ENCODE results near the gene TRAK2. TPM values are rescaled to one million over a fixed set of nuclear protein-coding genes. Genes with fewer than 3 reads are reported as not detected.

TRAK2 gene
- total and polyA plus RNA-seq, 8 donors = 8.9 to 33.6 (median 18.4) TPM

DNA sequence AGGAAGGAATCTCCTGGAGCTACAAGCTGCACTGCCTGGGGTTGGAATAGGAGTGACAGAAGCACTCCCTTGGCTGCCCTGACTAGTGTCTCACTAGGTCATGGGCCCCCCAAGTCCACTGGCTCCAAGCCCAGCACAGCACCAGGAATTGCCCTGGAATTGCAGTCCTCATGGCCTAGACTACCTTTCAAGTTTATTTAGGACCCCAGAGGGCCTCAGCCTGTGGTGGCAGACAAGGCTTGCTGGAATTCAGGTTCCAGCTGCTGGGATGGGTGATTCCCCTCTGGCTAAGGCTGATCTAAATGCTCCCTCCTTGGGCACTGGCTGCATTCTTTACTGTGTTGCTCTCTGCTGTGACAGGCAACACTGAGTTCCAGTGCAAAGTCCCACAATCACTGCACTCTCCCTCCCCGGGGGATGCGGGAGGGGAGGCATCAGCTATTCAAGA is 14.3 kb upstream of the TRAK2 start:
- TF ChIP-seq CTCF (IDR thresholded peaks at IDR 0.05) = no peak
- Histone ChIP-seq H3K4me1 (peaks cover 0 to 16% (median 0%) of the 10 kb centered on the region in 3 donors), H3K9me3 (no peaks in the 10 kb centered on the region), H3K27ac (peak overlapping the region in 2 of 4 donors; percentile 47 to 50), H3K4me3 (no peak overlapping the region), H3K27me3 (no peaks in the 10 kb centered on the region), H3K36me3 (peaks cover 0 to 21% (median 3%) of the 10 kb centered on the region in 3 donors)
- ATAC-seq = peak; percentile 21 to 56 (median 40)
- FAIRE-seq = no peak
- intact Hi-C loops (cut with DNase I) = no loop called here
- 96 to 98% methylated on average over 2 of the region's 2 CpGs for WGBS, 2 donors
- no peak for DNase-seq

DNA sequence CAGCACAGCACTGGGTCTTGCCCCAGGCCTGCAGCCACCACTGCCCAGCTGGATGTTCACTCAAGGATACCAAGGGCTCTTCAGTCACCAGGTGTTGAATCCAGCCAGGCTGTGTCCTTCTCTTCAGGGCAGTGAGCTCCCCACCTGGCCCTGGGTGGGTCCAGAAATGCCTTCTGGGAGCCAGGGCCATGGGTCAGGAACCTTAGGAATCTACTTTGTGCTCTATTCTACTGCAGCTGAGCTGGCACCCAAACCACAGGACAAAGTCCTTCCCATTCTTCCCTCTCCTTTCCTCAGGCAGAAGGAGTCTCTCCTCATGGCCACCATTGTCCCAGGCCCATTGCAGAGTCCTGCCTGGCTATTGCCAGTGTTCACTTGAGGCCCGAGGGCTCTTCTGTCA is 13.3 kb upstream of the TRAK2 start:
- DNase-seq = no peak

GRCh38 chr2:201460532-201460931 is 9.3 kb upstream of the TRAK2 start:
- no peaks in the 10 kb centered on the region for H3K4me1 ChIP-seq
- FAIRE-seq (no peak), ATAC-seq (no peak), DNase-seq (no peak)
- H3K27ac ChIP-seq = no peak overlapping the region
- TF ChIP-seq CTCF (IDR thresholded peaks at IDR 0.05) = no peak
- no peaks in the 10 kb centered on the region for H3K27me3 ChIP-seq
- intact Hi-C loops (cut with DNase I) = no loop called here
- peaks cover 0 to 24% (median 0%) of the 10 kb centered on the region in 3 donors for H3K36me3 ChIP-seq
- no peaks in the 10 kb centered on the region for H3K9me3 ChIP-seq
- 100% methylated on average over 1 of the region's 1 CpG for WGBS, 2 donors
- H3K4me3 ChIP-seq = no peak overlapping the region

More for the DNA sequence above, 13.3 kb upstream of the TRAK2 start:
- Histone ChIP-seq H3K4me3 (no peak overlapping the region), H3K36me3 (peaks cover 0 to 25% (median 0%) of the 10 kb centered on the region in 3 donors), H3K27ac (no peak overlapping the region), H3K4me1 (peaks cover 0 to 16% (median 0%) of the 10 kb centered on the region in 3 donors), H3K27me3 (no peaks in the 10 kb centered on the region), H3K9me3 (no peaks in the 10 kb centered on the region)
- no peak for ATAC-seq
- 90 to 100% methylated on average over 1 of the region's 1 CpG for WGBS, 2 donors
- intact Hi-C loops (cut with DNase I) = no loop called here
- TF ChIP-seq CTCF (IDR thresholded peaks at IDR 0.05) = no peak
- FAIRE-seq = no peak

GRCh38 chr2:201458381-201458780 is 7.1 kb upstream of the TRAK2 start:
- DNase-seq = no peak
- peak; percentile 49 for FAIRE-seq
- no peak overlapping the region for H3K27ac ChIP-seq
- peaks cover 0 to 2% (median under 1%) of the 10 kb centered on the region in 3 donors for H3K4me1 ChIP-seq
- no peaks in the 10 kb centered on the region for H3K27me3 ChIP-seq
- peaks cover 0 to 20% (median 0%) of the 10 kb centered on the region in 3 donors for H3K36me3 ChIP-seq
- intact Hi-C loops (cut with DNase I) = loop anchor here in 1 of 3 donors (10.0 kb wide), 1 partner anchor 54 kb away; no protein-coding TSS in a partner anchor
- no peak for ATAC-seq
- no peak overlapping the region for H3K4me3 ChIP-seq
- no peak for TF ChIP-seq CTCF (IDR thresholded peaks at IDR 0.05)
- H3K9me3 ChIP-seq = no peaks in the 10 kb centered on the region

DNA sequence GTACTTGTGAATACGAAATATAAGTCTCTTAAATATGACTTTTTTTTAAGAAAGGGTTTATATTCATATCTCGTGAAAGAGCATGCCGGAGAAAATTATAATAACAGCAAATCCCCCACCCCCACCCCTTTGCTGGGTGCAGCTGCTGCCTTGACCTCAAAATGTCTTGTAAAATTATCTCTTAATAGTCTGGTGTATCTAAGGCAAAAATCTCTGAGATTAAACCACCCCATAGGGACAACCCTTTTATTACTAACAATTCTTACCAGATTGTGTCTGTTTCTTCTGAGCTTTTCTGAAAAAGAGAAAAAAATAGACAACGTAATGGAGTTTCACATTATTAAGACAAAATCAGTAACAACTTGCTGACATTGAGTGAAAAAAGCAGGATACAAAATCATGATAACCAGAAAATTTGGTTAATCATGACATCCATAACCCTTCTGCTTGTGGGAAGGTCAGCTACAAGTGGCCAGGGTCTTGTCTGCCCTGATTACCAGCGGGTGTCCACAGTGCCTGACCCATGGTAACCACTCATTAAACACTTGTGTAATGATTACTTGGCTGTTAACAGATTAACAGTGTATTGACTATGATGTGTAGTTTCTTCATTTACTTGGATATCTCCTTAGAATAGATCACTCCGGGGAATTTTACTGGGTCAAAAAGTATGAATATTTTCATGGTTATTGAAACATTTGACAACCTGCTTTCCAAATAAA is 1.8 kb upstream of the TRAK2 start:
- Histone ChIP-seq H3K4me1 (peaks cover 10 to 17% (median 14%) of the 10 kb centered on the region in 3 donors), H3K4me3 (peak overlapping the region in 3 of 4 donors; percentile 74 to 83 (median 81)), H3K27ac (peak overlapping the region in 1 of 4 donors; percentile 92), H3K36me3 (no peaks in the 10 kb centered on the region), H3K9me3 (no peaks in the 10 kb centered on the region), H3K27me3 (no peaks in the 10 kb centered on the region)
- 53 to 59% methylated on average over 6 of the region's 6 CpGs for WGBS, 2 donors
- no peak for TF ChIP-seq CTCF (IDR thresholded peaks at IDR 0.05)
- DNase-seq (no peak), ATAC-seq (no peak), FAIRE-seq (no peak)
- intact Hi-C loops (cut with DNase I) = loop anchor here in 1 of 3 donors (10.0 kb wide), 1 partner anchor 48 kb away; no protein-coding TSS in a partner anchor
